Measurements from ENCODE around the gene ZNF526.
"Not testable (repeated sequence)": the region's sequence is repeated elsewhere in the genome, so short reads cannot be mapped to it uniquely, and the experiment has no call there.

DNA sequence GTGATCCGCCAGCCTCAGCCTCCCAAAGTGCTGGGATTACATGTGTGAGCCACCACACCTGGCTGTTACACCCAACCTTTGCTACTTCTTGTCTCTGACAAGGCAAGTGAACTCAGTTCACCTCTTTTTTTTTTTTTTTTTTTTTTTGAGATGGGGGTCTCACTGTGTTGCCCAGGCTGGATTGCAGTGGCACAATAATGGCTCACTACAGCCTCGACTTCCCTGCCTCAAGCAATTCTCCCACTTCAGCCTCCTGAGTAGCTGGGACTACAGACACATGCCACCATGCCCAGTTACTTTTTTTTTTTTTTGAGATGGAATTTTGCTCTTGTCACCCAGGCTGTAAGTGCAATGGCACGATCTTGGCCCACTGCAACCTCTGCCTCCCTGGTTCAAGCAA lies 37.7 kb downstream of the ZNF526 start:
- TF ChIP-seq, protein P1, sequence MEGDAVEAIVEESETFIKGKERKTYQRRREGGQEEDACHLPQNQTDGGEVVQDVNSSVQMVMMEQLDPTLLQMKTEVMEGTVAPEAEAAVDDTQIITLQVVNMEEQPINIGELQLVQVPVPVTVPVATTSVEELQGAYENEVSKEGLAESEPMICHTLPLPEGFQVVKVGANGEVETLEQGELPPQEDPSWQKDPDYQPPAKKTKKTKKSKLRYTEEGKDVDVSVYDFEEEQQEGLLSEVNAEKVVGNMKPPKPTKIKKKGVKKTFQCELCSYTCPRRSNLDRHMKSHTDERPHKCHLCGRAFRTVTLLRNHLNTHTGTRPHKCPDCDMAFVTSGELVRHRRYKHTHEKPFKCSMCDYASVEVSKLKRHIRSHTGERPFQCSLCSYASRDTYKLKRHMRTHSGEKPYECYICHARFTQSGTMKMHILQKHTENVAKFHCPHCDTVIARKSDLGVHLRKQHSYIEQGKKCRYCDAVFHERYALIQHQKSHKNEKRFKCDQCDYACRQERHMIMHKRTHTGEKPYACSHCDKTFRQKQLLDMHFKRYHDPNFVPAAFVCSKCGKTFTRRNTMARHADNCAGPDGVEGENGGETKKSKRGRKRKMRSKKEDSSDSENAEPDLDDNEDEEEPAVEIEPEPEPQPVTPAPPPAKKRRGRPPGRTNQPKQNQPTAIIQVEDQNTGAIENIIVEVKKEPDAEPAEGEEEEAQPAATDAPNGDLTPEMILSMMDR (IDR thresholded peaks at IDR 0.05): not testable (repeated sequence)
- not testable (repeated sequence) for TF ChIP-seq EZH2 (IDR thresholded peaks at IDR 0.05)

All from neural progenitor cell (in vitro differentiated cells).